ENCODE measurements around the gene ATP6V1G1. TPM values are rescaled to one million over a fixed set of nuclear protein-coding genes. Genes with fewer than 3 reads are reported as not detected.

The ATP6V1G1 gene
- total and polyA plus RNA-seq, 2 of the 13 experiments (the other 11 are each of a cell fraction or from before 2014, with no cell fraction given): 108 to 158 TPM

DNA sequence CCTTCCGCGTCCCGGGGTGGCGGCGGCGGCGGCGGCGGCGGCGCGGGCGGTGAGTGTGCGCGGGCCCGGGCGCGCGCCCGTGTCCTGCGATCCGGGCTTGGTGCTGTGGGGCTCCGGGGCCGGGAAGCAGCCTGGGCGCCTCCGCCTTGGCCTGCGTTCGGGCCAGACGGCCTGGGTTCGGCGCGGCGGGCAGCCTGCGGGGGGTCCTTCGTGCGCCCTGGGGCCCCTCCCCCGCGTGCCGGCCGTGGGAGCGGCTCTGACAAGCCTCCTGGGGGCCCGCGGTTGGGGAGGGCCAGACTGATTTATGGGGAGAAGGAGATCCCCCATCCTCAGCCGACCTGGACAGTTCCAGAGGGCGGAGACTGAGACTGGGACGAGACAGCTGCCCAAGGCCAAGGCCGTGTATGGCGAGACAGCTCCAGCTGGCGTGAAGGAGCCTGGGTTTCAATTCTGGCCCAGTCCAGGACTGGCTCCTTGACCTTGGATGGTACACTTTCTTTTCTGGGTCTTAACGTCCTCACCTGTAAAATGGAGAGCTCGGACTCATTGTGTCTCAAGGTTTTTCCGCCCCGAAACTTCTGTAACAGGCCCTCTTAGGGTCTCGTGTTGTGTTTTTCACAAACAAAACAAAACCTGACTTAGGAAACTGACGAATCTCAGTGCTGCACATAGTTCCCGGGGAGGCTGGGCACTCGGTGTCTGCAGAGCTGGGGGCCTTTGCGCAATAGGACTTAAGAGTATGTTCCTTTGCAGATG lies 24.1 kb downstream of the ATP6V1G1 start (continued):
- TF ChIP-seq, protein P1, sequence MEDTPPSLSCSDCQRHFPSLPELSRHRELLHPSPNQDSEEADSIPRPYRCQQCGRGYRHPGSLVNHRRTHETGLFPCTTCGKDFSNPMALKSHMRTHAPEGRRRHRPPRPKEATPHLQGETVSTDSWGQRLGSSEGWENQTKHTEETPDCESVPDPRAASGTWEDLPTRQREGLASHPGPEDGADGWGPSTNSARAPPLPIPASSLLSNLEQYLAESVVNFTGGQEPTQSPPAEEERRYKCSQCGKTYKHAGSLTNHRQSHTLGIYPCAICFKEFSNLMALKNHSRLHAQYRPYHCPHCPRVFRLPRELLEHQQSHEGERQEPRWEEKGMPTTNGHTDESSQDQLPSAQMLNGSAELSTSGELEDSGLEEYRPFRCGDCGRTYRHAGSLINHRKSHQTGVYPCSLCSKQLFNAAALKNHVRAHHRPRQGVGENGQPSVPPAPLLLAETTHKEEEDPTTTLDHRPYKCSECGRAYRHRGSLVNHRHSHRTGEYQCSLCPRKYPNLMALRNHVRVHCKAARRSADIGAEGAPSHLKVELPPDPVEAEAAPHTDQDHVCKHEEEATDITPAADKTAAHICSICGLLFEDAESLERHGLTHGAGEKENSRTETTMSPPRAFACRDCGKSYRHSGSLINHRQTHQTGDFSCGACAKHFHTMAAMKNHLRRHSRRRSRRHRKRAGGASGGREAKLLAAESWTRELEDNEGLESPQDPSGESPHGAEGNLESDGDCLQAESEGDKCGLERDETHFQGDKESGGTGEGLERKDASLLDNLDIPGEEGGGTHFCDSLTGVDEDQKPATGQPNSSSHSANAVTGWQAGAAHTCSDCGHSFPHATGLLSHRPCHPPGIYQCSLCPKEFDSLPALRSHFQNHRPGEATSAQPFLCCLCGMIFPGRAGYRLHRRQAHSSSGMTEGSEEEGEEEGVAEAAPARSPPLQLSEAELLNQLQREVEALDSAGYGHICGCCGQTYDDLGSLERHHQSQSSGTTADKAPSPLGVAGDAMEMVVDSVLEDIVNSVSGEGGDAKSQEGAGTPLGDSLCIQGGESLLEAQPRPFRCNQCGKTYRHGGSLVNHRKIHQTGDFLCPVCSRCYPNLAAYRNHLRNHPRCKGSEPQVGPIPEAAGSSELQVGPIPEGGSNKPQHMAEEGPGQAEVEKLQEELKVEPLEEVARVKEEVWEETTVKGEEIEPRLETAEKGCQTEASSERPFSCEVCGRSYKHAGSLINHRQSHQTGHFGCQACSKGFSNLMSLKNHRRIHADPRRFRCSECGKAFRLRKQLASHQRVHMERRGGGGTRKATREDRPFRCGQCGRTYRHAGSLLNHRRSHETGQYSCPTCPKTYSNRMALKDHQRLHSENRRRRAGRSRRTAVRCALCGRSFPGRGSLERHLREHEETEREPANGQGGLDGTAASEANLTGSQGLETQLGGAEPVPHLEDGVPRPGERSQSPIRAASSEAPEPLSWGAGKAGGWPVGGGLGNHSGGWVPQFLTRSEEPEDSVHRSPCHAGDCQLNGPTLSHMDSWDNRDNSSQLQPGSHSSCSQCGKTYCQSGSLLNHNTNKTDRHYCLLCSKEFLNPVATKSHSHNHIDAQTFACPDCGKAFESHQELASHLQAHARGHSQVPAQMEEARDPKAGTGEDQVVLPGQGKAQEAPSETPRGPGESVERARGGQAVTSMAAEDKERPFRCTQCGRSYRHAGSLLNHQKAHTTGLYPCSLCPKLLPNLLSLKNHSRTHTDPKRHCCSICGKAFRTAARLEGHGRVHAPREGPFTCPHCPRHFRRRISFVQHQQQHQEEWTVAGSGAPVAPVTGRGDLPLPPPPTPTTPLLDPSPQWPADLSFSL (CRISPR knock-in tag; IDR thresholded peaks at IDR 0.05): no peak
- TF ChIP-seq, protein P2, sequence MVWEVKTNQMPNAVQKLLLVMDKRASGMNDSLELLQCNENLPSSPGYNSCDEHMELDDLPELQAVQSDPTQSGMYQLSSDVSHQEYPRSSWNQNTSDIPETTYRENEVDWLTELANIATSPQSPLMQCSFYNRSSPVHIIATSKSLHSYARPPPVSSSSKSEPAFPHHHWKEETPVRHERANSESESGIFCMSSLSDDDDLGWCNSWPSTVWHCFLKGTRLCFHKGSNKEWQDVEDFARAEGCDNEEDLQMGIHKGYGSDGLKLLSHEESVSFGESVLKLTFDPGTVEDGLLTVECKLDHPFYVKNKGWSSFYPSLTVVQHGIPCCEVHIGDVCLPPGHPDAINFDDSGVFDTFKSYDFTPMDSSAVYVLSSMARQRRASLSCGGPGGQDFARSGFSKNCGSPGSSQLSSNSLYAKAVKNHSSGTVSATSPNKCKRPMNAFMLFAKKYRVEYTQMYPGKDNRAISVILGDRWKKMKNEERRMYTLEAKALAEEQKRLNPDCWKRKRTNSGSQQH (CRISPR knock-in tag; IDR thresholded peaks at IDR 0.05; ENCODE audit: low read depth): no peak
- TF ChIP-seq PHF21A (CRISPR knock-in tag; IDR thresholded peaks at IDR 0.05) (0 out of 2 replicates have a peak, but pooled peaks have one; percentile 29), ZNF224 (CRISPR knock-in tag; IDR thresholded peaks at IDR 0.05) (0 out of 2 replicates have a peak, but pooled peaks have one; percentile 65), HNF4A (CRISPR knock-in tag; IDR thresholded peaks at IDR 0.05) (0 out of 2 replicates have a peak, but pooled peaks have one; percentile 7), CEBPG (CRISPR knock-in tag; IDR thresholded peaks at IDR 0.05) (peak; percentile 82), RBFOX2 (IDR thresholded peaks at IDR 0.05; ENCODE audit: low read depth, low read length) (peak; percentile 59), ZNF629 (CRISPR knock-in tag; conservative IDR thresholded peaks at IDR 0.05) (peak; percentile 72), HDAC1 (CRISPR knock-in tag; IDR thresholded peaks at IDR 0.05) (0 out of 2 replicates have a peak, but pooled peaks have one; percentile 8)
- TF ChIP-seq, protein P3, sequence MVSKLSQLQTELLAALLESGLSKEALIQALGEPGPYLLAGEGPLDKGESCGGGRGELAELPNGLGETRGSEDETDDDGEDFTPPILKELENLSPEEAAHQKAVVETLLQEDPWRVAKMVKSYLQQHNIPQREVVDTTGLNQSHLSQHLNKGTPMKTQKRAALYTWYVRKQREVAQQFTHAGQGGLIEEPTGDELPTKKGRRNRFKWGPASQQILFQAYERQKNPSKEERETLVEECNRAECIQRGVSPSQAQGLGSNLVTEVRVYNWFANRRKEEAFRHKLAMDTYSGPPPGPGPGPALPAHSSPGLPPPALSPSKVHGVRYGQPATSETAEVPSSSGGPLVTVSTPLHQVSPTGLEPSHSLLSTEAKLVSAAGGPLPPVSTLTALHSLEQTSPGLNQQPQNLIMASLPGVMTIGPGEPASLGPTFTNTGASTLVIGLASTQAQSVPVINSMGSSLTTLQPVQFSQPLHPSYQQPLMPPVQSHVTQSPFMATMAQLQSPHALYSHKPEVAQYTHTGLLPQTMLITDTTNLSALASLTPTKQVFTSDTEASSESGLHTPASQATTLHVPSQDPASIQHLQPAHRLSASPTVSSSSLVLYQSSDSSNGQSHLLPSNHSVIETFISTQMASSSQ (IDR thresholded peaks at IDR 0.05; ENCODE audit: low read depth): no peak
- TF ChIP-seq, protein P3 (CRISPR knock-in tag; IDR thresholded peaks at IDR 0.05; ENCODE audit: borderline replicate concordance): 0 out of 2 replicates have a peak, but pooled peaks have one; percentile 1
- TF ChIP-seq, protein P4, sequence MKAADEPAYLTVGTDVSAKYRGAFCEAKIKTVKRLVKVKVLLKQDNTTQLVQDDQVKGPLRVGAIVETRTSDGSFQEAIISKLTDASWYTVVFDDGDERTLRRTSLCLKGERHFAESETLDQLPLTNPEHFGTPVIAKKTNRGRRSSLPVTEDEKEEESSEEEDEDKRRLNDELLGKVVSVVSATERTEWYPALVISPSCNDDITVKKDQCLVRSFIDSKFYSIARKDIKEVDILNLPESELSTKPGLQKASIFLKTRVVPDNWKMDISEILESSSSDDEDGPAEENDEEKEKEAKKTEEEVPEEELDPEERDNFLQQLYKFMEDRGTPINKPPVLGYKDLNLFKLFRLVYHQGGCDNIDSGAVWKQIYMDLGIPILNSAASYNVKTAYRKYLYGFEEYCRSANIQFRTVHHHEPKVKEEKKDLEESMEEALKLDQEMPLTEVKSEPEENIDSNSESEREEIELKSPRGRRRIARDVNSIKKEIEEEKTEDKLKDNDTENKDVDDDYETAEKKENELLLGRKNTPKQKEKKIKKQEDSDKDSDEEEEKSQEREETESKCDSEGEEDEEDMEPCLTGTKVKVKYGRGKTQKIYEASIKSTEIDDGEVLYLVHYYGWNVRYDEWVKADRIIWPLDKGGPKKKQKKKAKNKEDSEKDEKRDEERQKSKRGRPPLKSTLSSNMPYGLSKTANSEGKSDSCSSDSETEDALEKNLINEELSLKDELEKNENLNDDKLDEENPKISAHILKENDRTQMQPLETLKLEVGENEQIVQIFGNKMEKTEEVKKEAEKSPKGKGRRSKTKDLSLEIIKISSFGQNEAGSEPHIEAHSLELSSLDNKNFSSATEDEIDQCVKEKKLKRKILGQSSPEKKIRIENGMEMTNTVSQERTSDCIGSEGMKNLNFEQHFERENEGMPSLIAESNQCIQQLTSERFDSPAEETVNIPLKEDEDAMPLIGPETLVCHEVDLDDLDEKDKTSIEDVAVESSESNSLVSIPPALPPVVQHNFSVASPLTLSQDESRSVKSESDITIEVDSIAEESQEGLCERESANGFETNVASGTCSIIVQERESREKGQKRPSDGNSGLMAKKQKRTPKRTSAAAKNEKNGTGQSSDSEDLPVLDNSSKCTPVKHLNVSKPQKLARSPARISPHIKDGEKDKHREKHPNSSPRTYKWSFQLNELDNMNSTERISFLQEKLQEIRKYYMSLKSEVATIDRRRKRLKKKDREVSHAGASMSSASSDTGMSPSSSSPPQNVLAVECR (CRISPR knock-in tag; IDR thresholded peaks at IDR 0.05; ENCODE audit: borderline replicate concordance): peak; percentile 52; the same call in 1 of the 2 replicates
